ENCODE measurements around the gene ALKBH3.

The ALKBH3 gene

DNA sequence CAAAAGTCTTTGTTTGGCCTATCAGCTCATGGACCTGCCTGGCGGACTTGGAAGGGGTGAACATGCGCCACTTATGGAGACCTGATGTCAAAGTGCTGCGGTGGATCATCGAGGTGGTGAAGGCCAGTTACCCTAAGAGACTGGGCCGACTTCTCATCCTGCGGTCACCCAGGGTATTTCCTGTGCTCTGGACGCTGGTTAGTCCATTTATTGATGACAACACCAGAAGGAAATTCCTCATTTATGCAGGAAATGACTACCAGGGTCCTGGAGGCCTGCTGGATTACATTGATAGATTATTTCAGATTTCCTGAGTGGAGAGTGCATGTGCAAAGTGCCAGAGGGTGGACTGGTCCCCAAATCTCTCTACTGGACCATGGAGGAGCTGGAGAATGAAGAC, 17.9 kb downstream of the ALKBH3 start:
- DNase-seq: no peak

- DNase-seq: no peak
Observed at GRCh38 chr11:43899094-43899493, 18.5 kb downstream of the ALKBH3 start.

DNA sequence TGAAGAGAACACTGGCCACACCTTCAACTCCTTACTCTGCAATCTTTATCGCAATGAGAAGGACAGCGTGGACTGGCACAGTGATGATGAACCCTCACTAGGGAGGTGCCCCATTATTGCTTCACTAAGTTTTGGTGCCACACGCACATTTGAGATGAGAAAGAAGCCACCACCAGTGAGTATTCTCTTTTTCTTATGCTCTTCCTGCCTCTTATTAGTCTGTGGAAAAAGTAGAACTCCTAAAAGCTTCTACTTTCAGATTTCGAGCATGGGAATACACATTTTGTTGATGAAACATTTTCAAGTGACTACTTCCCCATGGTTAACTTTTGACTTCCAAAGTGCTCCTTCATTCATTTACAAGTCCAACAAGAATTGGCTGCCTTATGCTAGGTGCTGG, 20.9 kb downstream of the ALKBH3 start:
- no peak for DNase-seq

GRCh38 chr11:43903078-43903477, 22.4 kb downstream of the ALKBH3 start:
- no peak for DNase-seq

- no peak for DNase-seq
Observed at GRCh38 chr11:43903969-43904368, 23.3 kb downstream of the ALKBH3 start.

DNA sequence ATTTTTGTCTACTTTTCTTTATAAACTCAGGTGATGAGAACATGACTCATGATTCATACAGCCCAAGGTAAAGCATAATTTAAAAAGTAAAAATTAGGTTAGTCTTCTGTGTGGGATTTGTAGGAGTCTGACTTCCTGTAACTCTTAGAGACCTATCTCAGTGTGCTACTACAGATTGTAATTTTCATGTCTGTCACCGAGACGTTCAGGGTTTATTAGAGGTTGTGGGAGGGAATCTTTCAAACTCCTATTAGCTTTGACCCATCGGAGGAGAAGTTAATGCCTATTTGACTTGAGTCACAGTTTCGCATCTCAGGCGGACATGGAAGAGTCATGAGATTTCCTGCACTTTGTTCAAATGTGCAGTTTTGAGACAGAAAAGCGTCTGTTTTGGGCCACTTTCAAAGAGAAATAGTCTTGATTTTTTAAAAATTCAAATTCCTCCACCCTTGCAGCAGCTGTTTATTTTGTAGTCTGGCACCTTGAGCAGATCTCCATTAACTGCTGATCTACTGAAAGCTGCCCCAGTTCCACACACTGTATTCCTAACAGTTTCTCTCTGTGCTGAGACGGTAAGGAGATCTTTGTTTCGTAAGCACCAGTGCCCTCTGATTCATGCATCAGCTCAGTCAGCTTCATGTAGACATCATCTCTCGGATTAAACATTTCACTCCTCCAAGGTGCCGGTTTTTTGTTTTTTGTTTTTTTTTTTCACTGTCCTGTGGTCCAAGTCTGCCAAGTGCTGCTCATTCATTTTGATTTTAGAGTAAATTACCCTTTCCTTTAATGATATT, 24.3 kb downstream of the ALKBH3 start:
- no peak for DNase-seq

DNA sequence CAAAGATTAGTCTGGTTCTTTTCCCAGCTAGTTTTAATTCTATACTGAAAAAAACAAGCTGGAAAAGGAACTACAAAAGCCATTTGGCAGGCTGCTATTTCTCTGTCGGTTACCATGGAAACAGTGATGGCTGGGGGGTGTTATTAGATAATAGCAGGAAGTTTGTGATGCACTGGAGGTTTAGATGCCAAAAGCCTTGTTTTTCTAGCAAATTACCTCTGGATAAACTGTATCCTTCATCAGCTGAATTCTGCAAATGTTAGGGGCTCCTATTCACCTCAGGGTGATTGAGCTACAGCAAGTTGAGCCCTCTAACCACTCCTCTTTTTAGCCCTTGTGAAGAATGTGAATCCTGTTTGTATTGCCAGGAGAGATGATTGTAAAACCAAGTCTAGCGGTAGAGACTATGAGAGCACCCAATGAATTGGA, 25.2 kb downstream of the ALKBH3 start:
- no peak for DNase-seq

DNA sequence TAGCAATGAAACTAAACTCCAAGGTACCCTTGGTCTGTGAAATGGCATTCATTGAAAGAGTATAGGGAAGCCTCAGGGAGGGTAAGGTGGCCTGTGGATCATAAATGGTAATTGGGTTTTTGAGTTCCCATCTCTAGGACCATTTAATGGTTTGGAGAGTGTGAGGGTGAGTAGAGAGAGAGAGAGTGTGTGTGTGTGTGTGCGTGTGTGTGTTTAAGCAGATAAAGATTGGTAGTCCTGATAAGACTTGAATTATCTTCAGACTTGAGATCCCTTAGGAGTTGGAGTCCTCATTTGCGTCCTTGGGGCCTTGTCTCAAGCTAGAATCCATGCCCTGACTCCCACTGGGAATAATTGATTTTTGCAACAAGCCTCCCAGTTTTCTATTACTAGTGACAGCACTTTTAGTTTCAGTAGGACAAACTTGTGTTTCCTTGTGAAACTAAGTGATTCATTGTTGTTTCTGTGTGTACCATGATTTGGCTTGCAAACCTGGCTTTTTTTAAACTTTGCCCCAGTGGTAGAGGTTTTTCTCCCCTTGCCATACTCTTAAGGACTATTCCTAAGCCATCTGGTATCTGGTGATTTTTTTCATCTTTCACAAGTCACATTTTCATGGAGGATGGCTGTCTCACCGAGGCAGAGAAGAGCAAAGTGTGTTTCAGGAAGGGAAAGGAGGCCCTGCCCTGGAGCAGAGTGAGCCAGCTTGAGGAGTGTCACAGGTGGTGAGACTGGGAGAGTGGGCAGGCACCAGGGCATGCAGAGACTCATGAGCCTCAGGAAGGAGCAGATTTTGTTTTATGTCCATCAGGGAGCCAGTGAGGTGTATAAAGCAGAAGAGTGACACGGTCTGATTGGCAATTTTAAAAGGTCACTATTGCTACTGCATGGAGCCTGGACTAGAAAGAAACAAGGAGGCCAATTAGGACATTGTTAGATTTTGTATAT, 26.7 kb downstream of the ALKBH3 start:
- DNase-seq: no peak

DNA sequence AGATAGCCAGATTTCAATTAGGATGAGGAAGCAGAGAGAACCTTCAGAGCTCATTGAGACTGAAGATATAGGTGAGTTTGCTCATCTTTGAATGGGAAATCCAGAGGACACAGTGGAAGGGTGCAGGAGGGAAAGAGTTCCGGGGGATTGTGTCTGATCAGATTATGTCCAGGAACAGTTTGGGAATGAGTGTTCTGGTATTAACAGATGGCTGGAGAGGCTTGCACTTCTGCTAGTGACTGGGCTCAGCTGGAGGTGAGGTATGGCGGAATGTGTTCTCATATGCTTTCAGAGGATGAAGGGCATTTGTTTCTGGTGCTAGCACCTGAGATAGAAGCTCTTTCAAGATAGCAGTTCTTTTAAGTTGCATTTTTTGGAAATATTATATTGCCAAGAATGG, 27.6 kb downstream of the ALKBH3 start:
- DNase-seq: no peak

- DNase-seq: no peak
Observed at GRCh38 chr11:43908683-43909082, 28.1 kb downstream of the ALKBH3 start.

- DNase-seq: no peak
Observed at GRCh38 chr11:43913829-43914380, 33.3 kb downstream of the ALKBH3 start.

DNA sequence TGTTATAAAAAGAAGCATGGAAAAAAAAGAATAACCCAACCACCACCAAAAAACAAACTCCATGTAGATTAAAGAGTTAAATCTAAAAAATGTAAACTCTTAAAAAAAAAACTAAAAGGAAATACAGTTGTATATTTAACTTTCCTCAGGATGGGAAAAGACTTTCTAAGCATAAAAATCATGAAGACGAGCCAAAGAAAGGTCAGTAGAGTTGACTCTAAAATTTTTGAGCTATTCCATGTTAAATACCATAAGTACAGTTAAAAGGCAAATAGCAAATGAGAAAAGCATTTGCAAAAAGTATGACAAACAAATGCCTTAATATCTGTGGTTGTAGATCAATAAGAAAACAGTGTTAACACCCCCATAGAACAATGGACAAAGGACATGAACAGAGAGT, 33.8 kb downstream of the ALKBH3 start:
- DNase-seq: no peak

DNA sequence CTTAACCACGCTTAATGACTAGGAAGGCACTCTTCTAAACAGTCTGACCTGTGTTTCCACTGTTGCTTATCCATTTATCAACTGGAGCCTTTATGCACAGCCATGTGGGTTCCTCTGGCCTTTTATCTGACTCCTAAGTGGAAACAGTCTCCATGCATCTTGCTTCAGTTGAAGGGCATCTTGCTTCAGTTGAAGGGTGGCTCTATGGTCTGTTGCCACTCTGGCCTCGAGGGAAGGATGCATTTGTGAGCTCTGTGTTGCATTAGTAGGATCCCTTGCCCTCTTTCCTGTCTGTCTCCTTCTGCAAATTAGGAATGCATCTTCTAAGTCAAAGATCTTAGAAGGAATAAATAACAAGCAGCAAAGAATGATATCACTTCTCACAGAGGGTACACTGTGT, 36.0 kb downstream of the ALKBH3 start:
- no peak for DNase-seq

GRCh38 chr11:43917851-43918250, 37.2 kb downstream of the ALKBH3 start:
- DNase-seq: no peak

DNA sequence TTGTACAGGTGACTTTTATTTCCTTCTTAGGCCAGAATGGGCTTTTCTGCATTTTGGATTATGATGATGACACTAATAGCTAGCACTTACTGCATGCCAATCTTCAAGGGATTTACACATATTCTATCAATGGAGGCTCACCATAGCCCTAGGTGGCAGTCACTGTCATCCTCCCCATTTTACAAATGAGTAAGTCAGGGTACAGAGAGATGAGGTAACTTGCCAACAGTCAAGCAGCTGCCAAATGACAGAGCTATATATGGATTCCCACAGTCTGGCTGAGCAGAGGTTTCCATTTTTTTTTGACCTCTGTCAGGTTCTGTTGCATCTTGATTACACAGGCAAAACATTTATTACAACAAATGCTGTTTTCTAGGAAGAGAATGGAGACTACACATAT, 38.0 kb downstream of the ALKBH3 start:
- no peak for DNase-seq

GRCh38 chr11:43919852-43920597, 39.4 kb downstream of the ALKBH3 start:
- no peak for DNase-seq

GRCh38 chr11:43920598-43921419, 40.2 kb downstream of the ALKBH3 start:
- DNase-seq: no peak

DNA sequence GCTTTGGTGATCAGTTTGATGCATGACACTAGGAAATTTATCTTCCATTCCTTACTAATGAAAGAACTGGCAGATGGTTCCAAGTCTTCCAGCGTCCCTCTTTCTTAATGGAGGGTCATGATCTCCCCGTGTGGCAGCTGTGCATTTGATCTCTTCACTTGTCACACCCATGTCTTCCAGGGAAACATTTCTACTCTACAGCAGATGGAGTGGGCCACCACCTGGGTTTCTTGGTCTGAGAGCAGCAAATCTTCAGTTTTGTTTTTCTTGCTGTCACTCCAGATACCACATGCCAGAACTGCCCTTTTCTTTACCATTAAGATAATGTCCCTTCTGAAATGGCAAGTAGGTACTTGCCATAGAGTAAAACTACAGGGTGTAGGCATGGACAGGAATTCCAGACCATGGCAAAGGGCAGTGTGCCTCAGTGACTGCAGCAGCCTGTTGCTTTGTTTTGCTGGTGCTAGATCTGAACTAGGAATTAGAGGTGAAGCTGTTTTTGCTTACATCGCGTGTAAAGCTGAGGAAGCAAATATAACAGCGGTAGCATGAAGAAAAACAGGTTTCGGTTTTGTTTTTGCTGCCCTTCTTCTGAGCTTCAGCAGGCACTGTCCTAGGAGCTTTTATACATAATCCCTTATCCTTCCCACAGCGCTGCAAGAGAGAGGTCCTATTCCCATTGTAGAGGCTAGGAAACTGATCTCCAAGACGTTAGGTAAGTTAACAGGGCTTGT, 41.1 kb downstream of the ALKBH3 start:
- no peak for DNase-seq

DNA sequence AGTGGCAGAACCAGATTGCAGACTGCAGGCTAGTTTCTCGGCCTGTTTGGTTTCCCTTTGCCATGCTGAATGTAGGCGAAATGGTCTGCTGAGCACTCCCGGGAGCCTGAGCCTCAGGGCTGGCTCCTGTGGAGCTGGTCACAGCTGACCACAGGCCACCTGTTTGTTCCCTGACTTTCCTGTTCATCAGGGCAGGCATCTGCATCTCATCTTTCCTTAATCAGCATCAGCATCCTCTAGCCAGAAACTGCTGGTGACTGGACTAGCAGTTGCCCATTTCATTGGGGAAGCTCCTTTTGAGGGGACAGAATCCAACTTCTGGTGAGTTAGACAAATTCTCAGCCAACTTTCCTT, 41.6 kb downstream of the ALKBH3 start:
- DNase-seq: no peak

- no peak for DNase-seq
Observed at GRCh38 chr11:43922744-43923405, 42.2 kb downstream of the ALKBH3 start.

Data from activated CD4-positive, CD25-positive, alpha-beta regulatory T cell (primary cell).